Measurements from ENCODE around the gene KRTAP9-3.
"Not testable (repeated sequence)": the region's sequence is repeated elsewhere in the genome, so short reads cannot be mapped to it uniquely, and the experiment has no call there.

The KRTAP9-3 gene, protein sequence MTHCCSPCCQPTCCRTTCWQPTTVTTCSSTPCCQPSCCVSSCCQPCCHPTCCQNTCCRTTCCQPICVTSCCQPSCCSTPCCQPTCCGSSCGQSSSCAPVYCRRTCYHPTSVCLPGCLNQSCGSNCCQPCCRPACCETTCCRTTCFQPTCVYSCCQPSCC

DNA sequence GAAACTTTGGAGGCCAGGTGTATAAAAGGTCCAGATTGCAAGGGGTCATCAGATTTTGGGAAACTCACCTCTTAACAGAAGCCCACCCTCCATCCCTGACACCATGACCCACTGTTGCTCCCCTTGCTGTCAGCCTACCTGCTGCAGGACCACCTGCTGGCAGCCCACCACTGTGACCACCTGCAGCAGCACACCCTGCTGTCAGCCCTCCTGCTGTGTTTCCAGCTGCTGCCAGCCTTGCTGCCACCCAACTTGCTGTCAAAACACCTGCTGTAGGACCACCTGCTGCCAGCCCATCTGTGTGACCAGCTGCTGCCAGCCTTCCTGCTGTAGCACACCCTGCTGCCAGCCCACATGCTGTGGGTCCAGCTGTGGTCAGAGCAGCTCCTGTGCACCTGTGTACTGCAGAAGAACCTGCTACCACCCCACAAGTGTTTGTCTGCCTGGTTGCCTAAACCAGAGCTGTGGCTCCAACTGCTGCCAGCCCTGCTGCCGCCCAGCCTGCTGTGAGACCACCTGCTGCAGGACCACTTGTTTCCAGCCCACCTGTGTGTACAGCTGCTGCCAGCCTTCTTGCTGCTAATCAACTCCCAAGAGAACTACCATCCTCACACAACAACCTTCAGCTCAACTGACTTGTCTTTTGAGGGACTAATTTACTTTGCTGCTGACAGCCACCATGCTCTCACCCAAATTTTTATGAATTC is at the start of gene KRTAP9-3:
Gene KRTAP9-3, plus strand, starts transcription at position 51 of the 707 bp plus-strand sequence. Its CDS starts 53 bp downstream, at position 104.
- DNase-seq, result not testable (repeated sequence)

DNA sequence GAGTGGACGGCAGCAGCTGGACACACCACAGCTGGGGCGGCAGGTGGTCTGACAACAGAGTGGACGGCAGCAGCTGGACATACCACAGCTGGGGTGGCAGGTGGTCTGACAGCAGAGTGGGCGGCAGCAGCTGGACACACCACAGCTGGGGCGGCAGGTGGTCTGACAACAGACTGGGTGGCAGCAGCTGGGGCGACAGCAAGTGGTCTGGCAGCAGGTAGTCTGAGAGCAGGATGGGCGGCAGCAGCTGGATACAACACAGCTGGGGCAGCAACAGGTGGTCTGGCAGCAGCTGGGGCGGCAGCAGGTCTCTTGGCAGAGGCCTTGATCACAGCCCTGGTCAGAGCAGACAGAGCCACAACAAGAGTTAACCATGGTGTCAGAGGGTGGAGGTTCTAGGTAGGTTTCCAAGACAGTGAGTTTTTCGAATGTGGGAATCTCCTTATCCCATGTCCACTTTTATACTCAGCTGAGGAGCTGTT is 47.7 kb upstream of the KRTAP9-3 start, which contains the start of gene KRTAP4-1:
Gene KRTAP4-1, minus strand, starts transcription at position 432 of the 482 bp plus-strand sequence. Its CDS starts 57 bp downstream, at position 375.
- DNase-seq, result no peak

DNA sequence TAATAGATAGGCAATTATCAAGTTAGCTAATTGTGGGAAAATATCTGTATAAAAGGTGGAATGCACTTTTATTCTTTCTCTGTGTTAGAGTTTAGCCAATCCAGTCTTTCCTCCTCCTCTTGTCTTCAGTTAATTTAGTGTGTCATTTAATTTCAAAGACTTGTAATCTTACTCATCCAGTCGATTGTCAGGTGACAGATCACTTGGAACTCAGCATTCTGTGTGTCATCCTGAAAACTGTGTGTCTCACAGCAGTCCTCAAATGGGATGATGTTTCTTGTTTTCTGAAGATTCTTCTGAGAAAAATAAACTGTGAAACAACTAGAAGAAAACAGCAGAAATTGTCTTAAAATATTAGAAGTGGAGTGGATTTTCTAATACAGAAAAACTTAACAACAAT is 47.2 kb upstream of the KRTAP9-3 start:
- DNase-seq, result no peak

DNA sequence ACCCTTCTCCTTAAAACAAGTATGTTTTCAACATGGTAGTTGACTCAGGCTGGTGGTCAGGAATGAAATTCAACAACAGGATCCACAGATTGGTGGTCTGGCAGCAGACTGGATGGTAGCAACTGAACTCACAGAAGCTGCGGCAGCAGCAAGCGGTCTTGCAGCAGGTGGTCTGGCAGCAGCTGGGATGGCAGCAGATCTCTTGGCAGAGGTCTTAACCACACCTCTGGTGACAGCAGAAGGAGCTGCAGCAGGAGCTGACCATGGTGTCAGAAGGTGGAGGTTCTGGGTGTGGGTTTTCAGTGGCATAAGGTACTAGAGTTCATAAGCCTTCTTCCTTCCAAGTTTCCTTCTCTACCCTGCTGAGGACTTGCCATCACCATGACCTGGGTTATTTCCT is 45.4 kb upstream of the KRTAP9-3 start:
- no peak for DNase-seq

GRCh38 chr17:41189837-41190318 is 42.4 kb upstream of the KRTAP9-3 start, which contains the start of gene KRTAP9-1:
TSS of gene KRTAP9-1 (plus strand) at chr17:41189887. CDS start at chr17:41189887, 0 bp downstream.
- DNase-seq, result not testable (repeated sequence)

- no peak for DNase-seq
Observed at GRCh38 chr17:41190328-41190727, 41.9 kb upstream of the KRTAP9-3 start.

DNA sequence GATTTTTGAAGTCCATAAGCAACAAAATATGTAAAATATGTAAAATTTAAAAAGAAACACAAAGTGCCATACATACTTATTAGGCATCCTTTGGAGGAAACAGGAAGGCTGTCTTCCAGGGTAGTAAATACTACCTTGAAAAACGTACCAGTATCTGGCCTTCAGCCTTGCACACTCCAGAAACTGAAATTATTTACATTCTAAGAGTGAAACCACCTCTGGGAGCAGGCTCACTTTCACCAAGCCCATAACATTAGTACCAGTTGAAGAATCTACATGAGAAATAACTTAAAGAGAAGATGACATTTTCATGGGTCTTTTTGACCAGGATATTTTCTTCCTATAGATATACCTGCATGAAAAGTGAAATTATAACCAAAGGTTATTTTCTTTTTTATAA is 36.2 kb upstream of the KRTAP9-3 start:
- no peak for DNase-seq

DNA sequence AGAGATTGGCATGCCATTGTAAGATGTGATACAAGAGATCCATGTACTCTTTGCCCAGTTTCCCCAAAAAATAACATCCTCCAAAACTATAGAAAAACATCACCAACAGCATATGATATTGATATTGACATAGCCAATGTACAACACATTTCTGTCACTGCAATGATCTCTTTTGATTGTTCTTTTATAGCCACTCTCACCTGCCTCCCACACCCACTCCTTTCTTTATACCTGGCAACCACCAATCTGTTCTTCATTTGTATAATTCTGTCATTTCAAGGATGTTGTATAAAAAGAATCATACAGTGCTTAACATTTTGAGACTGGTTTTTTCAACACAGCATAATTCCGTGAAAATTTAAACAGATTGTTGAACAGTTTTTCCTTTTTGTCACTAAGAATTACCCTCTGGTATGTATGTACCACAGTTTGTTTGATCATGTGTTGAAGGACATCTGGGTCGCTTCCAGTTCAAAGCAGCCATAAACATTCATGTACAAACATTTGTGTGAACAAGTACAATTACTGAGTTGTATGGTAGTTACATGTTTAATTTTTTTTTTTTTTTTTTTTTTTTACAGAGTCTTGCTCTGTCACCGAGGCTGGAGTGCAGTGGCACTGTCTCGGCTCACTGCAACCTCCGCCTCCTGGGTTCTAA is 32.7 kb upstream of the KRTAP9-3 start:
- no peak for DNase-seq

- no peak for DNase-seq
Observed at GRCh38 chr17:41211845-41212466, 20.3 kb upstream of the KRTAP9-3 start.

GRCh38 chr17:41212524-41213169 is 19.6 kb upstream of the KRTAP9-3 start:
- no peak for DNase-seq

- DNase-seq, result no peak
Observed at GRCh38 chr17:41215681-41216080, 16.6 kb upstream of the KRTAP9-3 start.

- DNase-seq, result no peak
Observed at GRCh38 chr17:41223821-41224220, 8.4 kb upstream of the KRTAP9-3 start.

- no peak for DNase-seq
Observed at GRCh38 chr17:41226051-41226450, 6.2 kb upstream of the KRTAP9-3 start.

DNA sequence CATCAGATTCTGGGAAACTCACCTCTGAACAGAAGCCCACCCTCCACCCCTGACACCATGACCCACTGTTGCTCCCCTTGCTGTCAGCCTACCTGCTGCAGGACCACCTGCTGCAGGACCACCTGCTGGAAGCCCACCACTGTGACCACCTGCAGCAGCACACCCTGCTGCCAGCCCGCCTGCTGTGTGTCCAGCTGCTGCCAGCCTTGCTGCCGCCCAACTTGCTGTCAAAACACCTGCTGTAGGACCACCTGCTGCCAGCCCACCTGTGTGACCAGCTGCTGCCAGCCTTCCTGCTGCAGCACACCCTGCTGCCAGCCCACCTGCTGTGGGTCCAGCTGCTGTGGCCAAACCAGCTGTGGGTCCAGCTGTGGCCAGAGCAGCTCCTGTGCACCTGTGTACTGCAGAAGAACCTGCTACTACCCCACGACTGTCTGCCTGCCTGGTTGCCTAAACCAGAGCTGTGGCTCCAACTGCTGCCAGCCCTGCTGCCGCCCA is 5.6 kb upstream of the KRTAP9-3 start, which contains the start of gene KRTAP9-2:
Gene KRTAP9-2, plus strand, starts transcription at position 51 of the 498 bp plus-strand sequence. Its CDS starts 7 bp downstream, at position 58.
- DNase-seq, result not testable (repeated sequence)

GRCh38 chr17:41230094-41230493 is 2.2 kb upstream of the KRTAP9-3 start:
- no peak for DNase-seq

- DNase-seq, result no peak
Observed at GRCh38 chr17:41231731-41232130, 518 bp upstream of the KRTAP9-3 start.

DNA sequence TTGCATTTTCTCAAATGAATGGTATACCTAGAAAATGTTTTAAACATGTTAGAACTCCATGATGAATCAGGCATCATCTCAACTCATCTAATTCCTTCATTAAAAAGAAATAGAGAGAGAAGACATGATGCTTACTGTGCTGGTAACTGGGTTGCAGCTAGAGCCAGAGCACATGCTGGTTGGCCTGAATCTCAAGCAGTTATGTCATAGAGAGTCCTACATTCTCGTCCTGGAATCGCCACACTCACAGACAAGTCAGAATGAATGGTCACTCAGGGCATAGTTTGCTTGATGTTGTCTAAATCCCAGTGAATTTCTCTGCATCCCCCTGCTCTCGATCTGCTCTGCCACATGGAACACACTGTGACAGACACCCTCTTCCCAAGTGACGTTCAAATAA is 4.9 kb downstream of the KRTAP9-3 start:
- DNase-seq, result not testable (repeated sequence)

DNA sequence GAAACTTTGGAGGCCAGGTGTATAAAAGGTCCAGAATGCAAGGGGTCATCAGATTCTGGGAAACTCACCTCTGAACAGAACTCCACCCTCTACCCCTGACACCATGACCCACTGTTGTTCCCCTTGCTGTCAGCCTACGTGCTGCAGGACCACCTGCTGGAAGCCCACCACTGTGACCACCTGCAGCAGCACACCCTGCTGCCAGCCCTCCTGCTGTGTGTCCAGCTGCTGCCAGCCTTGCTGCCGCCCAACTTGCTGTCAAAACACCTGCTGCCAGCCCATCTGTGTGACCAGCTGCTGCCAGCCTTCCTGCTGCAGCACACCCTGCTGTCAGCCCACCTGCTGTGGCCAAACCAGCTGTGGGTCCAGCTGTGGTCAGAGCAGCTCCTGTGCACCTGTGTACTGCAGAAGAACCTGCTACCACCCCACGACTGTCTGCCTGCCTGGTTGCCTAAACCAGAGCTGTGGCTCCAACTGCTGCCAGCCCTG is 5.7 kb downstream of the KRTAP9-3 start, which contains the start of gene KRTAP9-8:
Gene KRTAP9-8, plus strand, starts transcription at position 51 of the 489 bp plus-strand sequence. Its CDS starts 53 bp downstream, at position 104.
- not testable (repeated sequence) for DNase-seq

- not testable (repeated sequence) for DNase-seq
Observed at GRCh38 chr17:41246995-41247787, 14.9 kb downstream of the KRTAP9-3 start.

DNA sequence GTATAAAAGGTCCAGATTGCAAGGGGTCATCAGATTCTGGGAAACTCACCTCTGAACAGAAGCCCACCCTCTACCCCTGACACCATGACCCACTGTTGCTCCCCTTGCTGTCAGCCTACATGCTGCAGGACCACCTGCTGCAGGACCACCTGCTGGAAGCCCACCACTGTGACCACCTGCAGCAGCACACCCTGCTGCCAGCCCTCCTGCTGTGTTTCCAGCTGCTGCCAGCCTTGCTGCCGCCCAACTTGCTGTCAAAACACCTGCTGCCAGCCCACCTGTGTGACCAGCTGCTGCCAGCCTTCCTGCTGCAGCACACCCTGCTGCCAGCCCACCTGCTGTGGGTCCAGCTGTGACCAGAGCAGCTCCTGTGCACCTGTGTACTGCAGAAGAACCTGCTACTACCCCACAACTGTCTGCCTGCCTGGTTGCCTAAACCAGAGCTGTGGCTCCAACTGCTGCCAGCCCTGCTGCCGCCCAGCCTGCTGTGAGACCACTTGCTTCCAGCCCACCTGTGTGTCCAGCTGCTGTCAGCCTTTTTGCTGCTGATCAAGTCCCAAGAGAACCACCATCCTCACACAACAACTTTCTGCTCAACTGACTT is 17.5 kb downstream of the KRTAP9-3 start, which contains the start of gene KRTAP9-4:
Gene KRTAP9-4, plus strand, starts transcription at position 51 of the 604 bp plus-strand sequence. Its CDS starts 34 bp downstream, at position 85.
- DNase-seq, result not testable (repeated sequence)
